Stromal cell of bone marrow (primary cell): Measurements from ENCODE around the gene SPRED2.

Experiments
- DNase-seq: peaks from one replicate; pipeline ENCODE4 v3.0.0-alpha.2; 2012; ENCODE audit warnings: low read depth

The SPRED2 gene

GRCh38 chr2:65438137-65438899 is 5.9 kb upstream of the SPRED2 start:
- DNase-seq = no peak

DNA sequence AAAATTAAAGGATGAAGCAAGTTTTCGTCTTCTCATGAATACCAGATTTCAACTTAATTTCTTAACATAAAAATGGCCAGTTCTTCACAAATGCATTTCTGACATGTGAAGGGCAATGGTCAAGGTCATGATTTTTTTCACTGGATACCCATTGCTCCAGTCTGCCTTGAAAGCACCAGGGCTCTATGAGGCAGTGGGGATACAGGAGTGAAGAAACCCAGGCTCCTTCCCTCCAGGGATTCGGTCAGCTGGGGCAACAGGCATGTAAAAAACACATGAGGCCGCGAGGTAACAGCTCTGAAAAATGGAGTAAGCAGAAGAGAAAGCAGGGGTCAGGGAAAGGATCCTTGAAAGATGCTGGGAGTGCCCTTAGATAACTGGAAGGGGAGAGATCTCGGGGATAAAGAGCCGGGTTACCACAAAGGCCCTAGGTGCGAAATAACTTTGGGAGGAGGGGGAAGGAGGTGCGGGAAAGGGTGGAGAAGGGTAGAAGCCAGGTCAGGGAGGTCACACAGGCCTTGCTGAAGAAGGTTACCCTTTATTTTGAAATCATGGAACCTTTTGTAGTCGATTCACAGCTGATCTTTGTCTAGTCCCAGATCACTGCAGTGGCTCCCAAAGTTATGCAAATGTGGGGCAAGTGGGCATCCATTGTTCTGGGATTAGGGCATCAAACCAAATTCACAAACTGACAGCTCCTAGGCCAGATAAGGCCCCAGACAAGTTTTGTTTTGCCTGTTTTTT is 5.2 kb upstream of the SPRED2 start:
- no peak for DNase-seq

DNA sequence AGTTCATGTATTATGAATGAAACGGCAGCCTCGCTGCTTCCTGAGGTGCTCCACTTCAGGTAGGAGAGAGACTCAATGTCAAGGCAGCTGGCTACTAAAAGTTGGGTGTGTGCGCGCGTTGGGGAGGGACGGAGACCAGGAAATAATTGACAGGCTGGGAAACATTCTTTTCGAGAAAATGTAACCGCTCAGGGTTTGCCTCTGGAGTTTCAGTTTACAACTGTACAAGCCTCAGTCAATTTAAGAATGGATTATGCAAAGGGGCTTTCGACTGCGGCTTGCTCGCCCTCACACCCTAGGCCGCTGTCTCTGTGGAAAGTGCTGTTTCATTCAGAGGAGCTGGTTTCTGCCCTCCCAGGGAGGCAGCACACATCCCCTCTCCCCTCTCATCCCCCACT is 4.4 kb upstream of the SPRED2 start:
- DNase-seq = no peak

DNA sequence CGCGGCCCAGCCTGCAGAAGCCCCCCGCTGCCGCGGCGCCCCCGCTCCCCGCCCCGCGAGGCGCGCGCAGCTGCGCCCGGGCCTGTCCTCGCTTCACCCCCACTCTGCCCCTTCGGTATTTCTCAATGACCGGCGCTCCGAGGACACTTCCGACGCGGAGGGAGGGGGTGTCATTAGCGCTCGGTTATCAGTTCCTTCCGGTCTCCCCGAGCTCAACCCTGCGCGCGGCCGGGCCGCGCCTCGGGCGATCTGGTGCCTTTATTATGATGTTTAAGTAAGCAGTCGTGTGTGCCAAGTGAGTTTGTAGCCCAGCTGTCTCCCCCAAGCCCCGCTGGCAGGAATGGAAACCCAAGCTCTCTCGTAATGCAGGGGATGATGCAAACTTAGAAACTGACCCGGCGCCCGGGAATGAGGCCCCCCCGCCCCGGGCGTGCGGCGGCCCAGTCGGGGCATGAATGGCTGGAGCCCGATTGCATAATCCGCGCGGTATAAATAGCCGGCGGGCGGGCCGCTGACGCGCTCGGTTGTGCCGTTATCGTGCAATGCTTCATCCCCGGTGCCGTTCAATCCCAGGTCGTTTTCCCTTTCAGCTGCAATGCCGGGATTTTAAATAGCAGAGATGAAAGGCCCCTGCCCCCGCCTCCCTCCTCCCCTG is 3.9 kb upstream of the SPRED2 start:
- DNase-seq = peak; percentile 95

GRCh38 chr2:65435625-65436168 is 3.3 kb upstream of the SPRED2 start:
- DNase-seq = peak; percentile 79

DNA sequence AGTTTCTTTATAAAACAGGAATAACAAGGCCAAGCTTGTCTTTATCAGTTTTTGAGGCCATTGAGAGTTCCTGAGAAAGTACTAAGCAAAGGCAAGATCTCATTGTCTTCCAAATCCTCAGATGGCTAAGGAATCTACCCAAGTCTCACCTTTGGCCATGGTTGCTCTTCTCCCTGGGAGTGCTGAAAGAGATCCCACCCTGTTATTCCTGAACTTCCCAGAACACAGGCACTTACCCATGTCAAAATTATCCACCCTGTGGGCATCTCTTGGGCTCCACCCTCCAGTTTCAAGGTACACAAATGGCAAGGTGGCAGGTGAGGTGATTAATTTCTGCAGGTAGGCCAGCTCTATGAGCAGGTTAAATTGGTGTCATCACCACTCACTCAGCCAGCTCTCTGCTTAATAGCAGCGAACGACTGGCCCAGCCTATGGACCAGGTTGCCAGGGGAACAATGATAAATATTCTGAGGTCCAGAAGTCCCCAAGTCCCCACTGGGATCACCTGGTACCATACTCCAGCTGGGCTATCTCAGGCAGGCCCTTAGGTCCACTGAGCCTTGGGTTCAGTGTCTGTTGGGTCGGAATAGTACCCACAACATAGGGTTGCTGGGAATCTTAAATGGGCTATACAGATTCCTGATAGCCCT is 2.3 kb upstream of the SPRED2 start:
- no peak for DNase-seq

DNA sequence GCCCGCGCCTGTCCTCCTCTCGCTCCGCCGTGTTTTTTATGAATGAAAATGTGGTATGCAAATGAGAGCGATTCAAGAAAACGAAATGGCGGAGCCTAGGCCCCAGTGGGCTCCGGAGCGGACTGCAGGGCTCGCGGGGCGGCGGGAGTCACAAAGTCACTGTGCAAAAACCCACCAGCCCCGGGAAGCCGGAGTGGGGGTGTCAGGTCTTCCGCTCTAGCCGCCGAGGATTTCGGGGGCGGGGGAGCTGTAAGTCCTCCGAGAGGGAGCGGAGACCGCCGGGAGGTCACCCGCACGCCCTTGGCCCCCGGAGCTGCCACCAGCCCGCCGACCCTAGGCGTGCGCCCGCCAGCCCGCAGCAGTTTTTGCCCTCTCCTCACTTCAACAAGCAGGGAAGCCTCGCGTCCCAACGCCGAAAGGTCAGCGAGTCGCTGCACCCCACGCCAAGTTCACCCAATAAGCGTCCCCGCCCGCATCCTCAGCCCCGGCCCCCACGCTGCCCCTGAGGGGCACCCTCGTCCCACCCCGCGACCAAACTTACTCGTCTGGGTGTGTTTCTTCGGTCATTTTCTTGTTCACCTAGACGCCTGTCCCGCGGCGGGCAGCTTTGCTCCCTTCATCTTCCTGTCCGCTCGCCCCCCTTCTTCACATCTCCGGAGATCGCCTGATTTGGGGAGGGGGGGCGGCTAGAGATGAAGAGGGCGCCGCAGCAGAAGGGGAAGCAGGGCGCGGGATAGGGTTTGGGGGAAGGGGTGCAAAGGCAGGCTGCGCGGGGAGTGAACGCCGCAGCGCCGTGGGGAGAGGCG is 775 bp downstream of the SPRED2 start:
- no peak for DNase-seq

DNA sequence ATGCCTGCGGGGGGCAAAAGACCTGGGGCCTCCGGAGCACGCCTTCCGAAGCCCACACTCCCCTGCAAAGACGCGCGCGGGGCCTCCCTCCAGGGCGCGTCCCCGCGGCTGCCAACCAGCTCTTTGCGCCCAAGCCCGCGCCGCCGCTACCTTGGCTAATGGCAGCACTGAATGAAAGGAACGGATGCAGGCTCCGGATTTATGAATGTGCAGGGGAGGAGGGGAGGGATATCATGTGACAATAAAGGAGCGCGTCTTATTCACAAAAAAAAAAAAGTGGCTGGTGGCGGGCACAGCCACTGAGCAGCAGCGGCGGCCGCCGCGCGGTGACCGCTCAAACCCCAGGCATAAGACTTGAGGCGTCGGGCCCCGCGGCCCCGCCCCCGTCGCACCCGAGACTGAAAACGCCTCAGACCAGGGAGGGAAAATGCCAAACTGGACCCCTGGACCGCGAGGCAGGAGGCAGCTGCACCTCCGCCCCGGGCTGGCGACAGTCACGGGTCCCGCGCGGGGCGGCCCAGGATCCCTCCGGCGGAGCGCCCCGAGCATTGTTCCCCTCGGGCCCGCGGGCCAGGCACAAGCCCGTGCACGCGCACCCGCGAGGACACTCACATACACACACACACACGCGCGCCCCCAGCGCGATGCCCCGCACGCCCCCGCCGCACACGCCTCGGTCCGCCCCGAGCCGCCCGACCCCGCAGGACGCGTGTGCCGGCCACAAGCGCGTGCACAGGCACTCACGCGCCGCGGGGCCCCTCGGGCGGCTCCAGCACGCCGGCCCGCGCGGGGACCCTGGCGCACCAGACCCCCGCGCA is 1.6 kb downstream of the SPRED2 start:
- no peak for DNase-seq

DNA sequence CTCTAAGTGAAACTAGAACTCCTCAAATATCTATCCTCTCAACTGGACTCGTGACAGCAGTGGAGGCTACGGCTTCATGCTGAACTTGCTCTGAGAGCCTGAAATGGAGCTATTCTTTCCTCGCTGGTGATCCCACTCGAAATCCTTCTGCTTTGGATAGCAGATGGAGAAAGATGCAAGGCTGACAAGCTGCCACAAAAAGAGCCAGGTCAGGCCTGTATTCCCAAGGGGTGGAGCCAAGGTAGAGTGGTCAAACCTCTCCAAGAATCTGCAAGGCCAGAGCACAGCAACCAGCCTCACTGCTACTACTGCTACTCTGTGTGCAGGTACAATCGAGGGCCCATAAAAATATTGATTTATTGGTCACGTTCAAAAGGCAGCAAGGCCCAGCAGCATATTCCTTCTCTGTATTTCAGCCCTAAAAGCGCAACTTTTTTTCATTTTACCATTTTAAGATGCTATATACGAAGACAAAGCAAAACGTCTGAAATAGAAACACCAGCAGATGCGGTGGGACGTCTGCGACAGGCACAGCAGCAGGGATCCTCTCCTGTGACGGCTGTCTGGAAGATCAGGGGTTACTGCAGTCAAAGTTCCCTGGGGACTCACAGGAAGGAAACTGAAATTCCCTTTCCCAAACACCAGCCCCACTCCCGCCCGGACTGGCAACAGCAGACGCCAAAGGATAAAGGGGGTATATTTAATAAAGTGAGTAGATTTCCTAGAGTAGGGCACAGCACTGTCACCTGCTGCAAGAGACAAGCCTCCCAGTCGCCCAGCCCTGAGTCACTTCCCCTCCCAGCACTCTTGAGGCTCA is 2.4 kb downstream of the SPRED2 start:
- DNase-seq = no peak

- no peak for DNase-seq
Measured at GRCh38 chr2:65427532-65427931, 4.9 kb downstream of the SPRED2 start.

DNA sequence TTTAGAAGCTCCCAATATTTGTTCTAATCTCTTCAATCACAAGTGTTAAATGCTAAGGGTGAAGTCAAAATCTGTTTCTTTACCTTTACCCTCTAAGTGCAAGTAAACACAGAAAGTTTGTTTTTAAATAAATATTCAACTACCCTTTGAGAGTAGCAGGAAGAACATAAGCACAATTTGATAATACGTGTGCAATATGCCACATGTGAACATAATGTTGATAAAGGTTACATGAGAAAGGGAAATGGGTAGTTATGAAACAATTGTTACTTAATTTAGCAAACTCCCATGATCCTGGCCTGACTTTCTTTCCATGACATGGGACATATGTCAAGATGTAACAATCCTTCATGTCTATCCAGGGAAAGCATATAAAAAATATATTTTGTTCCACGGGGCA is 7.1 kb downstream of the SPRED2 start:
- no peak for DNase-seq

DNA sequence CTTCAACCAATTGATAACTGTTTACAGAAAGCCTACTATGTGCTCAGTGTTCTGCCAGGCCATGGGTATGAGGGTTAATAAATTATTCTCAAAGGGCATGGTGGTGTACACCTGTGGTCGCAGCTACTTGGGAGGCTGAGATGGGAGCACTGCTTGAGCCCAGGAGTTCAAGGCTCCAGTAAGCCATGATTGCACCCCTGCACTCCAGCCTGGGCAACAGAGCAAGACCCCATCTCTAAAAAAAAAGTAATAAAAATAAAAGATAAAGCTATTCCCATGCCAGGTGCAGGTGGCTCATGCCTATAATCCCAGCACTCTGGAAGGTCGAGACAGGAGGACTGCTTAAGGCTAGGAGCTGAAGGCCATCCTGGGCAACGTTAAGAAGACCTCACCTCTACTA is 8.0 kb downstream of the SPRED2 start:
- DNase-seq = no peak

DNA sequence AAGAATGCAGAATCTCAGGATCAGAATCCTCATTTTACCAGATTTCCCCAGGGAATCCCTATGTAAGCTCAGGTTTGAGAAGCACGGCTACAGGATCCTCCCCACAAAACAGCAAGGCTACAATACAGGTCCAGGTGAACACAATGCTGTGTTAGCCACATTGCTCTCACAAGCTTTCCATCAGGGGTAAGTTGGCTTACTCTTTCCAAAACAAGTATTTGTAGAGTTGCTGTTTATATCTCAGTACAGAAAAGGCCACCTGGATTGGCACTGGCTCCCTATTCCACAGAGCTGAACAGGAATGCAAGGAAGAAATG is 11.0 kb downstream of the SPRED2 start:
- no peak for DNase-seq

DNA sequence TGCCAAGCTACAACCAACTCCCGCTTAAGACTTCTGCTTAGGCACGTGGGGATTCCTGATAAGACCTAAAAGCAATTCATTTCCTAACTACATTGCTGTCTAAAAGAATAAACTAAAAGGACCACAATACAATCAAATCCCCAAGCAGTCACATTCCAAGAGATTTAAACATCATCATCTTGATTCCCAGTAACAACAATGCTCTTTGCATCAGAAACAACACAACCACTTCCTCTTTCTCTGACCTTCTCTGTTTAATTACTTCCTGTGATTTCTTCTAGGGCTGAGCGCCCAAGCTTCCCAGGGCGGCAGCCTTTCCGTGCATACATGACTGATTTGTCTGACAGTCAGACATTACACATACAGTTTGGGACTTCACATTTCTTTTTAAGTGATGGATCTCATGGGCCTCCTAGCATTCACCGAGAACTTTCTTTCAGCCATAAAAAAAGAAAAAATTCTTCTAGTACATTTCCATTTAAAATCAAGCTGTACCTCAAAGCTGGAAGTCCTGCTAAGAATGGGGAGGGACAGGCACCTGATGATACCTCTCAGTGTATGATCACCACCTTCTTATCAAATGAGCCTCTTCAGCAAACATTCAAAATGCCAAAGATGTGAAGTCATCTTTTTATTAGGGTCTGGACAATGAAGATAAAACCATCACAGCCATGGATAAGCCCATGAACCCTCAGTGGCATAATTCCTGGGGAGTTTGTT is 11.5 kb downstream of the SPRED2 start:
- no peak for DNase-seq

DNA sequence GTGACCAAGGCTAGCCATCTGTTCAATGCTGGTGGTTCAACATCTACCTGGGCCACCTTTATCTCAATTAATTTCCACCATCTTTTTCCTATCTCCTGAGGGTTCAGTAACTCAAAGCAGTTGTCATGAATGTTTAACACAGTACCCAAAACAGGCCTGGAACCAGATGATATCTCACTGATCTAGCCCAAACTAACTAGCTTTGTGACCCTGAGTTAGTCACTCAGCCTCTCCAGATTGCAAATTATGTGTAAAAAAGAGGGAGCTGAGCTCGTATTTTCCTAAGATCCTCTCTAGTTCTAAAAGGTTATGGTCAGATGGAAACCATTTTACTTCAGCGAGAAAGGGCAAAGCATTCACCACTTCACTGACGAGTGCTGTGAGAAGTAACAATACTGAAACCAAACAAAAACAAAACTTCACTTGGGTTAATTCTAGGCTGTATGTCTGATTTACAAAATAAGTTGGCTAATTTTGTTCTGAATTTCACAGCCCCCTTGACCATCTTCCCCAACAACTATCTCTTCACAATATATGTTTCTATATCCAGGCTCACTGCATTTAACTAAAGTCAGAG is 14.8 kb downstream of the SPRED2 start:
- DNase-seq = no peak

GRCh38 chr2:65416945-65417344 is 15.5 kb downstream of the SPRED2 start:
- no peak for DNase-seq

- DNase-seq = no peak
Measured at GRCh38 chr2:65416321-65416720, 16.1 kb downstream of the SPRED2 start.

DNA sequence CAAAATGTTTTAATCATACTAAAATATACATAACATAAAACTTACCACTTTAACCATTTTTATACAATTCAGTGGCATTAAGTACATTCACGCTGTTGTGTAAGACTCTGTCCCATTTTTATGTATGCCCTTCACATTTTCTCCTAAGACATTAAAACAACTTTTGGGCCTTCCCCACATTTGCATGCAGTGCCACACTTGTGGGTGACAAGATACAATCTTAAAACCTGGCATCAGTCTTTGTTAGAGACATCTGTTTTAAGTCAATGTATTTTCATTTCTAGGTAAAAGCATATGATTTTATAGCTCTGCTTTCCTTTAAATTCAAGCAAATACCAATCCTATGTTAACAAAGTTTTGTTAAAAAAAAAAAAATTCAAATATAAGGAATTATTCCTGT is 17.3 kb downstream of the SPRED2 start:
- DNase-seq = no peak

DNA sequence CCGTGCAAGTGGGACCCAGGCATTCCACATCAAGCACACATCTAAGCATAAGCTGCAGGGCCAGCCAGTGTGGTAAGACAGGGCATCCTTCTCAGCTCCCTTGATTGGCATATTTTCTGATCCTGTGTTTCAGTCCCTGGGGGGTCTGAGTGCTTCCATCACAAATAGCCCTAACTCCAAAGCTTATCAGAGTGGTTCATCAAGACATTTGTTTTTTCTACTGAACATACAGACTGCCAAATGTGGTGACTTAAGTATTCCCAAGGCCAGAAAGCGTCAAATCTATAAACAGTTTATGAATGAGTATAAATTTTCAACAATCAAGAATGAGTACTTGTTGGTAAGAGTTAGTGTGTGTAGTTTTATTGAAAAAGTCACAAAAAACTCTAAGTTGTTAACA is 18.8 kb downstream of the SPRED2 start:
- no peak for DNase-seq
